Measurements from ENCODE around the gene RGPD8. TPM values are rescaled to one million over a fixed set of nuclear protein-coding genes. Genes with fewer than 3 reads are reported as not detected.

The RGPD8 gene
- total and polyA plus RNA-seq, 2 donors (not counting 1 experiment from before 2014, with no cell fraction given) = 1.5 to 28.1 TPM

DNA sequence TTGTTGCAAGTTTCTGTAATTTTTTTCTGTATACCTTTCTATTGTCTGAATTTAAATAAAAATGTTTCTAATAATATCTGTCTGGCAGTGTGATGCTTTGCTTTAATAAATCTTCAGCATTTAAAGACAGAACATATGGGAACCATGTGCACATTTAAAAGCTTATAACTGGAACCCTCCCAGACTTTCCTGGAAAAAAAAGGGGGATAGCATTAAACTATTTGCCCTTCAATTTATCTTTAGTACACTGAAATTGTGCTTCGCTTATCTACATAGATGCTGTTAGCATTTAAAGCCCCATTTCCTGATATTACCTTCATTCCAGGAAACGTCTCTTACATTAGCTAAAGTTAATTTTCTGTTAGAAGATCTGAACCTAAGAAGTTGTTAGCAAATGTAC, 93.5 kb downstream of the RGPD8 start:
- Histone ChIP-seq H3K79me2 (ENCODE audit: control insufficient read depth, insufficient read depth, low read length) (no peaks in the 10 kb centered on the region), H3K36me3 (replicated peaks in 1 of 2; ENCODE audit: control extremely low read depth in 1 of 2, control insufficient read depth in 1 of 2, extremely low read depth in 1 of 2, insufficient read depth in 2 of 2, low read length in 1 of 2) (no peaks in the 10 kb centered on the region), H2AFZ (ENCODE audit: insufficient read depth, low read depth, low read length, poor library complexity, severe bottlenecking) (no peak overlapping the region), H4K20me1 (ENCODE audit: control insufficient read depth, insufficient read depth, low read length, poor library complexity, severe bottlenecking) (no peaks in the 10 kb centered on the region), H3K9ac (ENCODE audit: low read length) (no peak overlapping the region), H3K4me1 (ENCODE audit: control insufficient read depth in 2 of 2, insufficient read depth in 2 of 2, low read length in 2 of 2) (no peaks in the 10 kb centered on the region), H3K4me2 (replicated peaks; ENCODE audit: low read depth, low read length, poor library complexity, severe bottlenecking) (no peak overlapping the region), H3K27ac (ENCODE audit: low read length in 2 of 2) (no peak overlapping the region), H3K9me3 (ENCODE audit: control extremely low read depth in 1 of 3, control insufficient read depth in 2 of 3, insufficient read depth in 1 of 3, low read length in 2 of 3) (no peaks in the 10 kb centered on the region), H3K27me3 (replicated peaks in 1 of 4; ENCODE audit: control extremely low read depth in 1 of 4, control insufficient read depth in 3 of 4, insufficient read depth in 4 of 4, low read length in 3 of 4) (no peaks in the 10 kb centered on the region), H3K4me3 (ENCODE audit: control extremely low read depth in 1 of 5, extremely low read depth in 1 of 5, insufficient read depth in 1 of 5, low read depth in 2 of 5, low read length in 4 of 5) (no peak overlapping the region)
- no peak for TF ChIP-seq CTCF (IDR thresholded peaks at IDR 0.05)
- ATAC-seq (ENCODE audit: low read depth) (no peak), DNase-seq (no peak)
- H3K4me1 Mint-ChIP-seq = no peaks in the 10 kb centered on the region
- no CpG with 5 or more reads among the region's 2 CpGs for WGBS (ENCODE audit: insufficient coverage)
- no peak overlapping the region for H3K27ac Mint-ChIP-seq
- H3K27me3 Mint-ChIP-seq = no peaks in the 10 kb centered on the region
- CTCF ChIA-PET = no interaction called here
- H3K9me3 Mint-ChIP-seq (ENCODE audit: insufficient read depth) = no peaks in the 10 kb centered on the region
- POLR2A ChIA-PET = no interaction called here
- intact Hi-C loops (cut with micrococcal nuclease) = no loop called here
- H3K4me3 Mint-ChIP-seq = no peak overlapping the region

DNA sequence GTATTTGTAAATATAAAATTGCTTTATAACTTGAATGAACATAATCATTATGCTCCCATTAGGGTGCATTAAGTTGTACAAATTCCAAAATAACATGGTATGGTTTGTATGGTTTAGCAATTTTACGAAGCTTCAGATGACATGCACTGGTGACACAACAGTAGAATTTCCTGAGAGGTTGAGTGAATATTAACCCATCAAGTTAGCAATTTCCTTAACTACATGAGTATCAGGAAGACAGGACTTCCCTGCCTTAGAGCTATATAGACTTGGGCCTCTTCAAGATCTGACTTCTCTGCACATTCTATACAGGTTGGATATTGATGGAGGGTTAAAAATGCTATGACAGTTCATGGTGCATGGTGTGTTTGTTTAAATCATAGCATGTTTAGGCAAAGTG, 97.8 kb downstream of the RGPD8 start:
- Mint-ChIP-seq H3K27me3 (no peaks in the 10 kb centered on the region), H3K4me3 (no peak overlapping the region), H3K4me1 (no peaks in the 10 kb centered on the region), H3K9me3 (ENCODE audit: insufficient read depth) (no peaks in the 10 kb centered on the region), H3K27ac (no peak overlapping the region)
- H3K4me2 ChIP-seq (replicated peaks; ENCODE audit: low read depth, low read length, poor library complexity, severe bottlenecking) = no peak overlapping the region
- no peaks in the 10 kb centered on the region for H4K20me1 ChIP-seq (ENCODE audit: control insufficient read depth, insufficient read depth, low read length, poor library complexity, severe bottlenecking)
- intact Hi-C loops (cut with micrococcal nuclease) = no loop called here
- H3K79me2 ChIP-seq (ENCODE audit: control insufficient read depth, insufficient read depth, low read length) = no peaks in the 10 kb centered on the region
- TF ChIP-seq CTCF (IDR thresholded peaks at IDR 0.05) (no peak), EZH2 (IDR thresholded peaks at IDR 0.05; ENCODE audit: borderline replicate concordance, insufficient read depth, low read depth, low read length, poor library complexity, severe bottlenecking) (no peak)
- H3K4me1 ChIP-seq (ENCODE audit: control insufficient read depth in 2 of 2, insufficient read depth in 2 of 2, low read length in 2 of 2) = no peaks in the 10 kb centered on the region
- ChIA-PET POLR2A (no interaction called here), CTCF (interaction anchor here (0.7 to 1.3 kb wide), 3 partner anchors 18 to 248 kb away, joined by 3 to 5 read pairs (median 3); no protein-coding TSS in a partner anchor)
- peaks cover 2 to 8% of the 10 kb centered on the region in 2 experiments for H3K36me3 ChIP-seq (replicated peaks in 1 of 2; ENCODE audit: control extremely low read depth in 1 of 2, control insufficient read depth in 1 of 2, extremely low read depth in 1 of 2, insufficient read depth in 2 of 2, low read length in 1 of 2)
- H3K27me3 ChIP-seq (replicated peaks in 1 of 4; ENCODE audit: control extremely low read depth in 1 of 4, control insufficient read depth in 3 of 4, insufficient read depth in 4 of 4, low read length in 3 of 4) = no peaks in the 10 kb centered on the region
- H3K27ac ChIP-seq (ENCODE audit: low read length in 2 of 2) = no peak overlapping the region
- no peak overlapping the region for H2AFZ ChIP-seq (ENCODE audit: insufficient read depth, low read depth, low read length, poor library complexity, severe bottlenecking)
- H3K4me3 ChIP-seq (ENCODE audit: control extremely low read depth in 1 of 5, extremely low read depth in 1 of 5, insufficient read depth in 1 of 5, low read depth in 2 of 5, low read length in 4 of 5) = no peak overlapping the region
- ATAC-seq (ENCODE audit: low read depth) (no peak), DNase-seq (no peak)
- no peak overlapping the region for H3K9ac ChIP-seq (ENCODE audit: low read length)
- WGBS (ENCODE audit: insufficient coverage) = no CpG with 5 or more reads among the region's 1 CpG
- H3K9me3 ChIP-seq (ENCODE audit: control extremely low read depth in 1 of 3, control insufficient read depth in 2 of 3, insufficient read depth in 1 of 3, low read length in 2 of 3) = no peaks in the 10 kb centered on the region
